ENCODE data around the gene ITPRIP.

DNA sequence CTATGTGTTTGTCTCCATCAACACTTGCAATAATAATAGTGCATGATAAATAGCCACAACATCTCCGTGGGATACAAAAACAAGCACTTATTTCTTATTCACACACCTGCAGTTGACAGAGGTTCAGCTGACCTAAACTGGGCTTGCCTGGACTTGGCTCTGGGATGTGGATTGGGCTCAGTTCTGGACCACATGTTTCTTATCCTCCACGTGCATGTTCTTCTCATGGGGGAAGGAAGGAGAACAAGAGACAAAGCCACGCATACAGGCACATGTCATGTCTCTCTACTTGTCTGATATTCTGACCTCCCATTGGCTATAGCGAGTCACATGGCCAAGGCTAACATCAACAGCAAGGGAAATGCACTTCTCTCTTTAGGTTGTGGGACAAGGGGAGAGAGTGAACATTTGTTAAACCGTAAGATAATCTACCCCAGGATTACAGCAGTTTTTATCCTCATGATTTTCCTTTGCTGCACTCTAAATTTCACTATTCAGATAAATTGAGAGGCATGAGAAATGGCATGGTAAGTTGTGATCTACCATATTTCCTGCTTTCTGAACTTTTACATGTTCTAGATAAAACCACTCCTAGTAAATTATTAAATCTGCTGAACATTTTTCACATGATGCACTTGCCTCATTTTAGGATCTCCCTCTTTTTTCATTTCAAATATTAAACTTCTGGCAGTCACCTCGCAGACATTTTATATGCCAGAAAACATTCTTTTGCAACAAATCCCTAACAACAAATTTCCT is 49.0 kb upstream of the ITPRIP start:
- TF ChIP-seq, protein P1, sequence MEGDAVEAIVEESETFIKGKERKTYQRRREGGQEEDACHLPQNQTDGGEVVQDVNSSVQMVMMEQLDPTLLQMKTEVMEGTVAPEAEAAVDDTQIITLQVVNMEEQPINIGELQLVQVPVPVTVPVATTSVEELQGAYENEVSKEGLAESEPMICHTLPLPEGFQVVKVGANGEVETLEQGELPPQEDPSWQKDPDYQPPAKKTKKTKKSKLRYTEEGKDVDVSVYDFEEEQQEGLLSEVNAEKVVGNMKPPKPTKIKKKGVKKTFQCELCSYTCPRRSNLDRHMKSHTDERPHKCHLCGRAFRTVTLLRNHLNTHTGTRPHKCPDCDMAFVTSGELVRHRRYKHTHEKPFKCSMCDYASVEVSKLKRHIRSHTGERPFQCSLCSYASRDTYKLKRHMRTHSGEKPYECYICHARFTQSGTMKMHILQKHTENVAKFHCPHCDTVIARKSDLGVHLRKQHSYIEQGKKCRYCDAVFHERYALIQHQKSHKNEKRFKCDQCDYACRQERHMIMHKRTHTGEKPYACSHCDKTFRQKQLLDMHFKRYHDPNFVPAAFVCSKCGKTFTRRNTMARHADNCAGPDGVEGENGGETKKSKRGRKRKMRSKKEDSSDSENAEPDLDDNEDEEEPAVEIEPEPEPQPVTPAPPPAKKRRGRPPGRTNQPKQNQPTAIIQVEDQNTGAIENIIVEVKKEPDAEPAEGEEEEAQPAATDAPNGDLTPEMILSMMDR (IDR thresholded peaks at IDR 0.05; ENCODE audit: borderline replicate concordance, extremely low read depth, low read length, poor library complexity, severe bottlenecking) = no peak
- TF ChIP-seq EZH2 (IDR thresholded peaks at IDR 0.05; ENCODE audit: borderline replicate concordance, low read depth, low read length, severe bottlenecking) = no peak

Measured in DND-41 (cell line).